Stimulated activated effector memory CD8-positive, alpha-beta T cell treated with anti-CD3 and anti-CD28 coated beads, Interleukin-12 subunit alpha, Interleukin-12 subunit beta, amount 100 ng/mL, for 72 hours (primary cell): ENCODE results near the gene ATF7IP.

ENCODE experiments used
- ATAC-seq: fragments of 150-1000 bp; cut with Tn5 transposase; 2 replicates; pipeline ENCODE4 v1.10.0; 2021
- DNase-seq, 2 donors: peaks; one replicate each; pipeline ENCODE4 v3.0.0; 2021 to 2022; ENCODE audit warnings: low spot score in 2 of 2
- H3K27ac Mint-ChIP-seq: one replicate; pipeline ENCODE4 v1.8.0; 2022; ENCODE audit warnings: mild to moderate bottlenecking, mixed read lengths
- H3K36me3 Mint-ChIP-seq: one replicate; pipeline ENCODE4 v1.8.0; 2022; ENCODE audit warnings: mild to moderate bottlenecking, mixed read lengths
- H3K4me1 Mint-ChIP-seq: one replicate; pipeline ENCODE4 v1.8.0; 2022; ENCODE audit warnings: mixed read lengths
- H3K4me3 Mint-ChIP-seq: one replicate; pipeline ENCODE4 v1.8.0; 2022; ENCODE audit warnings: mild to moderate bottlenecking, mixed read lengths
- H3K9me3 Mint-ChIP-seq: one replicate; pipeline ENCODE4 v1.8.0; 2022; ENCODE audit warnings: mixed read lengths

Gene ATF7IP

DNA sequence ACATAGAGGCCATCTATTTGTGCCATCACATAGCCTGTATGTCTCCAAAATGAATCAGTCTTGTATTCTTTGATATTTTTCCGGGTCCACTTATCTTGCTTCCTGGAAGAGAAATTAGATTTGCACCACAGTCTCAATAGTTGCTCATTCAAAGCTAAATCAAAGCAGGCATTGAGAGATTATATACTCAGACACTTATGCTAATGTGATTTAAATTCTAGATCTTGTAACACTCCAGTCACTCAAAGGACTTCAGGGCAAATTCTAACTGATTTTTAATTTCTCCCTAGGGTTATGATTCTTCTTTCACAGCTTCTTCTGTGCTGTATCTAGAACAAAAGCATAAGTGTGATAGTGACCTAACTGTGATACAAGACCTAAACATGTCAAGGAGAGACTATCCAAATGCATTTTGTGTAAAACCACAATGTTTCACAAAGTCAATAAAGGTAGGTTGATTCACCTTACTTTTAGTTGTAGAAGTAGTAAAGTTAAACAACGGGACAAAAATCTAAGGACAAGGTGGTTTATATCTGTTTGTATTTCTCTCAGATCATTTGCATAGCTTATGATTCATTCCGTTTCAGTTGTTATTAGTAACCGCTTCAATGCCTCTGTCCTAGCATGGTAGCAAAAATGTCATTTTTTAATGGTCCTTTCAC, 175.4 kb downstream of the ATF7IP start:
- DNase-seq = no peak
- H3K4me1 Mint-ChIP-seq = no peaks in the 10 kb centered on the region
- H3K27ac Mint-ChIP-seq = no peak overlapping the region
- no peaks in the 10 kb centered on the region for H3K36me3 Mint-ChIP-seq
- ATAC-seq = peak; percentile 56
- no peaks in the 10 kb centered on the region for H3K9me3 Mint-ChIP-seq
- H3K4me3 Mint-ChIP-seq = no peak overlapping the region

DNA sequence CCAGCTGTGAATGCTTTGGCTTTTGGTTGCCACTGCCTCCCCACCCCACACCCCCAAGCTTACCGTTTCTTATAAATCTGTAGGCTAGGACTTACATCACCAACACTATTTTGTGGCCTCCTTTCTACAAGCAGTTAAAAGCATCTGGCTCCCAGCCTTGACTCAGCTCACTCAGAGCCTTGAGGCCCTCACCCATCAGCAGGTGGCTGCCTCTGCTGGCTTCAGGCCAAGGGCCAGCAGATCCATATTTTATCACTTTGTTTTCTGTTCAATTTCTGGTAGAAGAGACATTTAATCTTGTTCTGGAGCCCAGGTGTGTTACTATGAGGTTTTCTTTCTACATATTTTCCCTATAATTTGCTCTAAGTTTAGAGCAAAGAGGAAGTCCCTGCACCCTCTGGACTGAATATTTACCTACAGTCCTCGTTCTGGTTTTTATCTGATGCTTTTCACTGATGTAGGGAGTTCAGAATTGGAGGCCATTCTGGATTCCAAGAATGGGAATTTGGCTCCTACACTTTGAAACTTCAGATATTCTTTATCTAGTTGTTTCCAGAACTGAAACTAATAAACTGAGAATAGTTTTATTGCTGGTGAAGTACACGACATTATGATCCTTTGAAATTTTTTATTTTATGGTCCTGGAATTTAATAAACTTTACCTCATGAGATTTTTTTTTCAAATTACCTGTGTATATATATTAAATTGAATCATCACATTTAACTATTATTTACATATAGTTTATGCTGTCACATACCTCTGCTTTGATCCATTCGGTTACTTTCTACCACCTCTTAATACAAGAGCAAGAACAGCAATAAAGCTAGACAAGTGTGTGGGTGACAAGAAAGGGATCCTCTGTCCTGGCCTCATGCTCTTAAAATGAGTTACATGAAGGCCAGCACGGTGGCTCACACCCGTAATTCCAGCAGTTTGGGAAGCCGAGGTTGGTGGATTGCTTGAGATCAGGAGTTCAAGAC, 180.0 kb downstream of the ATF7IP start:
- no peak overlapping the region for H3K27ac Mint-ChIP-seq
- ATAC-seq = no peak

DNA sequence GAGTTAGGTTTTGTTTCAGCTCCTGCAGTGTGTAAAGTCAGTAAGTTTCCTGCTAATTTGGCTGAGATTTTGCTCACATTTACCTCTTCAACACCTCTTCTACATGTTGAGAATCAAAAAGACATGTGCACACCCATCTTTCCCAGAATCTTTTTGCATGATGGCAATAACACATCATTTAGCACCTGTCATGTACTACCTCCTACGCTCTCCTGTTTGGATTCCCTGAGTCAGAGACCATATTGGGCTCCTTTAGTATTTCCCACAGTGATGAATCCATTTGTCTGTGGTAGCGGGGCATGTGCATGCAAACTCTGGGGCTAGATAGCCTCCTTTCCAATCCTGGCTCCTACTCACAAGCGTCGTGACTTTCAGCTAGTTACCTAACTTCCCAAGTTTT, 182.1 kb downstream of the ATF7IP start:
- DNase-seq (peak in 1 of 2 donors; percentile 20), ATAC-seq (no peak)
- Mint-ChIP-seq H3K4me3 (no peak overlapping the region), H3K9me3 (no peaks in the 10 kb centered on the region), H3K4me1 (no peaks in the 10 kb centered on the region), H3K36me3 (no peaks in the 10 kb centered on the region), H3K27ac (no peak overlapping the region)

More for the DNA sequence above, 180.0 kb downstream of the ATF7IP start:
- DNase-seq = no peak
- H3K36me3 Mint-ChIP-seq = no peaks in the 10 kb centered on the region
- no peak overlapping the region for H3K4me3 Mint-ChIP-seq
- no peaks in the 10 kb centered on the region for H3K4me1 Mint-ChIP-seq
- no peaks in the 10 kb centered on the region for H3K9me3 Mint-ChIP-seq

DNA sequence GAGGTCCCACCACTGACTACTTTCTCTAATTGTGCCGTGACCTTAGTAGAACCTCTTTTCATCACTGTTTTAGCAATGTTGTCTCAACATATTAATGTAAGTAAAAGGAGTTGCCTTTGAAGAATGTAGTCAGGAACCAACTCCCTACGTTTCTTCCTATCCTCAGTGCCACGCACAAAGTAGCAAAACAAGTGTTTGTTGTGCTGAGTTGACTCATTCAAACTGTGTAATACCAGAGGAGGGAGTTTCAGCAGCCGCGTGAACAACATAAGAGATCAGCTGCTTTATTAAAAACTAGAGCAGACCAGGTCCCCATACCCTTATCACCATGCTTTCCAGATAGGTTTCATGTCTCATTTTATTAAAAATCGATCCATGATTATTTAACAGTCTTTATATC, 183.1 kb downstream of the ATF7IP start:
- Mint-ChIP-seq H3K36me3 (no peaks in the 10 kb centered on the region), H3K27ac (no peak overlapping the region), H3K9me3 (no peaks in the 10 kb centered on the region), H3K4me3 (no peak overlapping the region), H3K4me1 (no peaks in the 10 kb centered on the region)
- no peak for ATAC-seq
- peak in 1 of 2 donors; percentile 22 for DNase-seq
